ENCODE data around the gene MTMR10. TPM values are rescaled to one million over a fixed set of nuclear protein-coding genes. Genes with fewer than 3 reads are reported as not detected.

Gene MTMR10
- total RNA-seq, 1 experiment from 2014 or later: 19.5 TPM

Other genes starting within 250 kb of the MTMR10 start
- 16.4 TPM for gene FAN1, start 87.7 kb downstream of the MTMR10 start, total RNA-seq (2021; ENCODE audit: unreplicated experiment)
- gene TRPM1, start 110.1 kb upstream of the MTMR10 start, total RNA-seq (2021; ENCODE audit: unreplicated experiment): not detected

Data from Panc1 (cell line).